Tibial nerve (tissue), 4 donors: ENCODE results near the gene NRCAM. TPM values are rescaled to one million over a fixed set of nuclear protein-coding genes. Genes with fewer than 3 reads are reported as not detected.

Experiments used
- DNase-seq, 2 donors: peaks; one replicate each; pipeline ENCODE4 v3.0.0-alpha.2; 2019; ENCODE audit warnings: low spot score in 2 of 2
- H3K27ac ChIP-seq, 4 donors: fragments of 200-600 bp; sonication (generic) in 3 of 4; one replicate each; pipeline ENCODE4 v1.5.1; 2017 to 2019; ENCODE audit warnings: mild to moderate bottlenecking in 1 of 4
- H3K27me3 ChIP-seq, 2 donors: fragments of 200-600 bp; sonication (generic) in 1 of 2; one replicate each; pipeline versions ENCODE4 v1.5.1 to v1.6.0; 2017 to 2019
- H3K36me3 ChIP-seq, 3 donors: fragments of 200-600 bp; sonication (generic); one replicate each; pipeline ENCODE4 v1.5.1; 2018 to 2019
- H3K4me1 ChIP-seq, 4 donors: fragments of 200-600 bp; sonication (generic) in 3 of 4; one replicate each; pipeline ENCODE4 v1.5.1; 2017 to 2019
- H3K4me3 ChIP-seq, 4 donors: fragments of 200-600 bp; sonication (generic) in 3 of 4; one replicate each; pipeline ENCODE4 v1.5.1; 2017 to 2019; ENCODE audit warnings: mild to moderate bottlenecking in 1 of 4, moderate library complexity in 1 of 4
- H3K9me3 ChIP-seq, 4 donors: fragments of 200-600 bp; sonication (generic) in 3 of 4; one replicate each; pipeline ENCODE4 v1.5.1; 2017 to 2019
- CTCF ChIP-seq, 5 experiments: fragments of 200-600 bp in 3 of 5; fragments of 450-650 bp in 2 of 5; sonication (generic) in 3 of 5; IDR thresholded peaks; one replicate each; pipeline ENCODE4 v1.5.1; 2016 to 2019; ENCODE audit warnings: antibody characterized with exemption in 5 of 5, mild to moderate bottlenecking in 3 of 5, moderate library complexity in 2 of 5
- EP300 ChIP-seq, 2 donors: sonication (generic); formaldehyde crosslinking; IDR thresholded peaks; one replicate each; pipeline ENCODE4 v1.6.1; 2017; ENCODE audit warnings: antibody characterized with exemption in 2 of 2, mild to moderate bottlenecking in 1 of 2
- POLR2A ChIP-seq, 2 donors: fragments of 450-650 bp; IDR thresholded peaks; one replicate each; pipeline ENCODE4 v1.6.1; 2017; ENCODE audit warnings: antibody characterized with exemption in 2 of 2, mild to moderate bottlenecking in 2 of 2, moderate library complexity in 2 of 2
- WGBS, 2 donors: methylation state at CpG; one replicate each; pipeline ENCODE4 v1.1.5; 2018; 5-methylcytosine and 5-hydroxymethylcytosine counted together
- total RNA-seq, 4 donors: library from RNA; depleted of rRNA; stranded (reverse); fragments of >200 nt; gene quantifications; one replicate each; pipeline ENCODE4 v1.1.0, GENCODE V29; 2016

NRCAM gene
- total RNA-seq, 4 donors from 2014 or later: 16.5 to 87.4 (median 22.4) TPM

GRCh38 chr7:108164342-108164741 is 291.9 kb downstream of the NRCAM start:
- Histone ChIP-seq H3K4me1 (no peaks in the 10 kb centered on the region), H3K9me3 (no peaks in the 10 kb centered on the region), H3K27ac (no peak overlapping the region), H3K27me3 (no peaks in the 10 kb centered on the region), H3K4me3 (no peak overlapping the region), H3K36me3 (no peaks in the 10 kb centered on the region)
- no peak for DNase-seq
- TF ChIP-seq EP300 (IDR thresholded peaks at IDR 0.05) (no peak), POLR2A (IDR thresholded peaks at IDR 0.05) (no peak), CTCF (IDR thresholded peaks at IDR 0.05) (no peak)
- 71 to 80% methylated on average over 6 of the region's 6 CpGs for WGBS, 2 donors

GRCh38 chr7:108158776-108159175 is 297.5 kb downstream of the NRCAM start:
- H3K9me3 ChIP-seq: no peaks in the 10 kb centered on the region
- H3K4me1 ChIP-seq: no peaks in the 10 kb centered on the region
- H3K27ac ChIP-seq: no peak overlapping the region
- H3K4me3 ChIP-seq: no peak overlapping the region
- DNase-seq: no peak
- WGBS, 2 donors: 66% methylated on average over 1 of the region's 1 CpG
- TF ChIP-seq POLR2A (IDR thresholded peaks at IDR 0.05): no peak
- TF ChIP-seq CTCF (IDR thresholded peaks at IDR 0.05): no peak
- no peak for TF ChIP-seq EP300 (IDR thresholded peaks at IDR 0.05)
- H3K36me3 ChIP-seq: no peaks in the 10 kb centered on the region
- H3K27me3 ChIP-seq: no peaks in the 10 kb centered on the region

GRCh38 chr7:108157606-108158335 is 298.5 kb downstream of the NRCAM start:
- 96% methylated on average over 4 of the region's 4 CpGs for WGBS, 2 donors
- Histone ChIP-seq H3K4me3 (no peak overlapping the region), H3K9me3 (no peaks in the 10 kb centered on the region), H3K27ac (no peak overlapping the region), H3K4me1 (no peaks in the 10 kb centered on the region), H3K27me3 (no peaks in the 10 kb centered on the region), H3K36me3 (no peaks in the 10 kb centered on the region)
- TF ChIP-seq POLR2A (IDR thresholded peaks at IDR 0.05) (no peak), CTCF (IDR thresholded peaks at IDR 0.05) (no peak), EP300 (IDR thresholded peaks at IDR 0.05) (no peak)
- no peak for DNase-seq

GRCh38 chr7:108156897-108157605 is 299.2 kb downstream of the NRCAM start:
- Histone ChIP-seq H3K9me3 (no peaks in the 10 kb centered on the region), H3K4me1 (no peaks in the 10 kb centered on the region), H3K4me3 (no peak overlapping the region), H3K27me3 (no peaks in the 10 kb centered on the region), H3K27ac (no peak overlapping the region), H3K36me3 (no peaks in the 10 kb centered on the region)
- WGBS, 2 donors: 70 to 72% methylated on average over 3 of the region's 3 CpGs
- no peak for DNase-seq
- TF ChIP-seq CTCF (IDR thresholded peaks at IDR 0.05) (no peak), POLR2A (IDR thresholded peaks at IDR 0.05) (no peak)

- Histone ChIP-seq H3K27me3 (no peaks in the 10 kb centered on the region), H3K9me3 (no peaks in the 10 kb centered on the region), H3K36me3 (no peaks in the 10 kb centered on the region), H3K4me3 (no peak overlapping the region), H3K4me1 (no peaks in the 10 kb centered on the region), H3K27ac (no peak overlapping the region)
- TF ChIP-seq POLR2A (IDR thresholded peaks at IDR 0.05) (no peak), CTCF (IDR thresholded peaks at IDR 0.05) (no peak), EP300 (IDR thresholded peaks at IDR 0.05) (no peak)
- WGBS, 2 donors: 47 to 63% methylated on average over 3 of the region's 3 CpGs
- no peak for DNase-seq
Measured at GRCh38 chr7:108152198-108152597, 304.0 kb downstream of the NRCAM start.
